Measurements from ENCODE around the gene WDR86. TPM values are rescaled to one million over a fixed set of nuclear protein-coding genes. Genes with fewer than 3 reads are reported as not detected.

Gene WDR86
- polyA plus RNA-seq, 1 donor from 2014 or later, result 46.2 TPM

DNA sequence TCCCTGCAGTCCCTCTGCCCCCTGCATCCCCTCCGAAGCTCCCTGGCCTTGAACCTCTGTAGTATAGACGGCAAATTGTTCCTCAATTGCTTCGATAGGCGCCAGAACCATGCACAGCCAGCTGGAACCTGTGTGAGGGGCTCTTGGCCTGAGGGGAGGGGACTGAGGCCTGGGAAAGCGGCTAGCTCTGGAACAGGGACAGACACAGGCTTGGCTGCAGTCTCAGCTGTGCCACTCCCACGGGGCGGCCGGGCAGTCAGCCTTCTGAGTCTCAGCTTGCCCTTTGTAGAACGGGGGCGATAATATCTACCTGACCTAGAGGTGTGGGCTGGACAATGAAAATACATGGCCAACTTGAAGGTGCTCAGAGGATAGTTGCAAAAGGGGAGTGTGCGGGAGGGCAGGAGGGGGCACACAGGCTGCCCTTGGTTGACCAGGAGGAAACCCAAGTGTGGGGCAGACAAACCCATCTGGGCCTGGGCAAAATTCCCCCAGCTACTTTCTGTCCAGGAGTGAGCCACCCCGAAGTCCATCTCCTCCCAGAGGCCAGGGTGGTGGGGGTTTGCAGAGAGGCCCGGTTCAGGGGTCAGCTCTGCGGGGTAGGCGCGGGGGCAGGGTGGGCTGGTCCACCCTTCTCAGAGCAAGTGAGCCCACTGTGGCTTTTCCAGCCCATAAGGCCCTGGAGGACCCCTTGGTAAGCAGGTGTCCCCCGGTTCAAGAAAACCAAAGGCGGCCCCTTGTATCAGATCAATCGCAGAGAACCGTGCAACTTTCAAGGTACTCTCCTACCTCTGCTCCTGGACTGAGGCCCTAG is 25.5 kb upstream of the WDR86 start:
- Histone ChIP-seq H4K20me1 (ENCODE audit: insufficient read depth) (no peaks in the 10 kb centered on the region), H3F3A (ENCODE audit: insufficient read depth, low read length, poor library complexity, severe bottlenecking) (no peaks in the 10 kb centered on the region), H3K4me3 (ENCODE audit: low read length) (no peak overlapping the region), H3K9ac (ENCODE audit: low read length) (no peak overlapping the region), H3K27me3 (ENCODE audit: insufficient read depth, low read depth, low read length) (peaks cover 15% of the 10 kb centered on the region), H3K9me3 (ENCODE audit: low read length) (no peaks in the 10 kb centered on the region), H3K4me2 (ENCODE audit: low read length) (no peak overlapping the region), H3K9me2 (ENCODE audit: insufficient read depth, low read length) (no peaks in the 10 kb centered on the region), H3K27ac (ENCODE audit: low read length) (no peak overlapping the region), H3K79me2 (replicated peaks; ENCODE audit: insufficient read depth, low read length) (no peaks in the 10 kb centered on the region), H2AFZ (ENCODE audit: low read depth, low read length) (no peak overlapping the region), H3K36me3 (ENCODE audit: insufficient read depth, low read length) (no peaks in the 10 kb centered on the region)
- TF ChIP-seq TAF1 (IDR thresholded peaks at IDR 0.05; ENCODE audit: low read depth), result no peak
- no peak for TF ChIP-seq RAD21 (conservative IDR thresholded peaks at IDR 0.05)
- TF ChIP-seq, protein P1, sequence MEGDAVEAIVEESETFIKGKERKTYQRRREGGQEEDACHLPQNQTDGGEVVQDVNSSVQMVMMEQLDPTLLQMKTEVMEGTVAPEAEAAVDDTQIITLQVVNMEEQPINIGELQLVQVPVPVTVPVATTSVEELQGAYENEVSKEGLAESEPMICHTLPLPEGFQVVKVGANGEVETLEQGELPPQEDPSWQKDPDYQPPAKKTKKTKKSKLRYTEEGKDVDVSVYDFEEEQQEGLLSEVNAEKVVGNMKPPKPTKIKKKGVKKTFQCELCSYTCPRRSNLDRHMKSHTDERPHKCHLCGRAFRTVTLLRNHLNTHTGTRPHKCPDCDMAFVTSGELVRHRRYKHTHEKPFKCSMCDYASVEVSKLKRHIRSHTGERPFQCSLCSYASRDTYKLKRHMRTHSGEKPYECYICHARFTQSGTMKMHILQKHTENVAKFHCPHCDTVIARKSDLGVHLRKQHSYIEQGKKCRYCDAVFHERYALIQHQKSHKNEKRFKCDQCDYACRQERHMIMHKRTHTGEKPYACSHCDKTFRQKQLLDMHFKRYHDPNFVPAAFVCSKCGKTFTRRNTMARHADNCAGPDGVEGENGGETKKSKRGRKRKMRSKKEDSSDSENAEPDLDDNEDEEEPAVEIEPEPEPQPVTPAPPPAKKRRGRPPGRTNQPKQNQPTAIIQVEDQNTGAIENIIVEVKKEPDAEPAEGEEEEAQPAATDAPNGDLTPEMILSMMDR (IDR thresholded peaks at IDR 0.05; ENCODE audit: poor library complexity, severe bottlenecking), result no peak
- TF ChIP-seq MXI1 (conservative IDR thresholded peaks at IDR 0.05; ENCODE audit: poor library complexity, severe bottlenecking), result no peak
- no peak for TF ChIP-seq EP300 (conservative IDR thresholded peaks at IDR 0.05; ENCODE audit: poor library complexity, severe bottlenecking)
- TF ChIP-seq EZH2 (IDR thresholded peaks at IDR 0.05; ENCODE audit: borderline replicate concordance, insufficient read depth, low read length, poor library complexity, severe bottlenecking), result no peak
- TF ChIP-seq POLR2AphosphoS5 (IDR thresholded peaks at IDR 0.05), result no peak
- no peak for TF ChIP-seq SMC3 (conservative IDR thresholded peaks at IDR 0.05; ENCODE audit: poor library complexity)
- TF ChIP-seq, protein P2, sequence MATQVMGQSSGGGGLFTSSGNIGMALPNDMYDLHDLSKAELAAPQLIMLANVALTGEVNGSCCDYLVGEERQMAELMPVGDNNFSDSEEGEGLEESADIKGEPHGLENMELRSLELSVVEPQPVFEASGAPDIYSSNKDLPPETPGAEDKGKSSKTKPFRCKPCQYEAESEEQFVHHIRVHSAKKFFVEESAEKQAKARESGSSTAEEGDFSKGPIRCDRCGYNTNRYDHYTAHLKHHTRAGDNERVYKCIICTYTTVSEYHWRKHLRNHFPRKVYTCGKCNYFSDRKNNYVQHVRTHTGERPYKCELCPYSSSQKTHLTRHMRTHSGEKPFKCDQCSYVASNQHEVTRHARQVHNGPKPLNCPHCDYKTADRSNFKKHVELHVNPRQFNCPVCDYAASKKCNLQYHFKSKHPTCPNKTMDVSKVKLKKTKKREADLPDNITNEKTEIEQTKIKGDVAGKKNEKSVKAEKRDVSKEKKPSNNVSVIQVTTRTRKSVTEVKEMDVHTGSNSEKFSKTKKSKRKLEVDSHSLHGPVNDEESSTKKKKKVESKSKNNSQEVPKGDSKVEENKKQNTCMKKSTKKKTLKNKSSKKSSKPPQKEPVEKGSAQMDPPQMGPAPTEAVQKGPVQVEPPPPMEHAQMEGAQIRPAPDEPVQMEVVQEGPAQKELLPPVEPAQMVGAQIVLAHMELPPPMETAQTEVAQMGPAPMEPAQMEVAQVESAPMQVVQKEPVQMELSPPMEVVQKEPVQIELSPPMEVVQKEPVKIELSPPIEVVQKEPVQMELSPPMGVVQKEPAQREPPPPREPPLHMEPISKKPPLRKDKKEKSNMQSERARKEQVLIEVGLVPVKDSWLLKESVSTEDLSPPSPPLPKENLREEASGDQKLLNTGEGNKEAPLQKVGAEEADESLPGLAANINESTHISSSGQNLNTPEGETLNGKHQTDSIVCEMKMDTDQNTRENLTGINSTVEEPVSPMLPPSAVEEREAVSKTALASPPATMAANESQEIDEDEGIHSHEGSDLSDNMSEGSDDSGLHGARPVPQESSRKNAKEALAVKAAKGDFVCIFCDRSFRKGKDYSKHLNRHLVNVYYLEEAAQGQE (IDR thresholded peaks at IDR 0.05; ENCODE audit: borderline replicate concordance), result no peak

DNA sequence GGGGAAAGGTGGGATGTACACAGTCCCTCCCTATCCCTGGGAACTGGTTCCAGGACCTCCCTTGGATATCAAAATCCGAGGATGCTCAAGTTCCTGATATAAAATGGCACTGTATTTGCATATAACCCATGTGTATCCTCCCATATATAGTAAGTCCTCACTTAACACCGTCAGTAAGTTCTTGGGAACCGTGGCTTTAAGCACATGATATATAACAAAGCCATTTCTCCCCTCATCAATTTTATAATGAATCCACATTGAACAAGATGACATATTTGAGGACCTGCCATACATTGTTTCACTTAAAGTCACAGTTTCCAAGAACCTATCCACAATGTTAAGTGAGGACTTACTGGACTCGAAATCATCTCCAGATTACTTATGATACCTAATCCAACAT is 24.7 kb upstream of the WDR86 start:
- TF ChIP-seq EZH2 (IDR thresholded peaks at IDR 0.05; ENCODE audit: borderline replicate concordance, insufficient read depth, low read length, poor library complexity, severe bottlenecking) (no peak), TAF1 (IDR thresholded peaks at IDR 0.05; ENCODE audit: low read depth) (no peak), SMC3 (conservative IDR thresholded peaks at IDR 0.05; ENCODE audit: poor library complexity) (no peak), RAD21 (conservative IDR thresholded peaks at IDR 0.05) (no peak), MXI1 (conservative IDR thresholded peaks at IDR 0.05; ENCODE audit: poor library complexity, severe bottlenecking) (no peak), POLR2AphosphoS5 (IDR thresholded peaks at IDR 0.05) (no peak), EP300 (conservative IDR thresholded peaks at IDR 0.05; ENCODE audit: poor library complexity, severe bottlenecking) (no peak)
- TF ChIP-seq, protein P2 (IDR thresholded peaks at IDR 0.05; ENCODE audit: borderline replicate concordance), result no peak
- TF ChIP-seq, protein P1 (IDR thresholded peaks at IDR 0.05; ENCODE audit: poor library complexity, severe bottlenecking), result no peak
- no peaks in the 10 kb centered on the region for H3K9me3 ChIP-seq (ENCODE audit: low read length)
- H3F3A ChIP-seq (ENCODE audit: insufficient read depth, low read length, poor library complexity, severe bottlenecking), result no peaks in the 10 kb centered on the region
- H3K4me2 ChIP-seq (ENCODE audit: low read length), result no peak overlapping the region
- H3K27ac ChIP-seq (ENCODE audit: low read length), result no peak overlapping the region
- no peak overlapping the region for H3K9ac ChIP-seq (ENCODE audit: low read length)
- H3K79me2 ChIP-seq (replicated peaks; ENCODE audit: insufficient read depth, low read length), result no peaks in the 10 kb centered on the region
- no peaks in the 10 kb centered on the region for H4K20me1 ChIP-seq (ENCODE audit: insufficient read depth)
- H3K27me3 ChIP-seq (ENCODE audit: insufficient read depth, low read depth, low read length), result peaks cover 7% of the 10 kb centered on the region
- H2AFZ ChIP-seq (ENCODE audit: low read depth, low read length), result no peak overlapping the region
- H3K36me3 ChIP-seq (ENCODE audit: insufficient read depth, low read length), result no peaks in the 10 kb centered on the region
- no peaks in the 10 kb centered on the region for H3K9me2 ChIP-seq (ENCODE audit: insufficient read depth, low read length)
- no peak overlapping the region for H3K4me3 ChIP-seq (ENCODE audit: low read length)

Measured in neural cell (in vitro differentiated cells).